DOHH2 (cell line): ENCODE measurements around the gene LRRC4B.

ENCODE experiments used
- EZH2phosphoT487 ChIP-seq: fragments of 200-600 bp; sonication (generic); IDR thresholded peaks from 2 replicates; pipeline ENCODE4 v1.6.1; 2017; ENCODE audit warnings: borderline replicate concordance, mild to moderate bottlenecking, antibody characterized with exemption, low read length, moderate library complexity, mixed read lengths
- TF ChIP-seq, protein P1 (sequence below): fragments of 200-600 bp; sonication (generic); IDR thresholded peaks from one replicate; pipeline ENCODE4 v1.5.1; 2014; ENCODE audit warnings: antibody characterized with exemption, mild to moderate bottlenecking, low read depth, low read length; ENCODE audit not compliant: poor library complexity, severe bottlenecking

DNA sequence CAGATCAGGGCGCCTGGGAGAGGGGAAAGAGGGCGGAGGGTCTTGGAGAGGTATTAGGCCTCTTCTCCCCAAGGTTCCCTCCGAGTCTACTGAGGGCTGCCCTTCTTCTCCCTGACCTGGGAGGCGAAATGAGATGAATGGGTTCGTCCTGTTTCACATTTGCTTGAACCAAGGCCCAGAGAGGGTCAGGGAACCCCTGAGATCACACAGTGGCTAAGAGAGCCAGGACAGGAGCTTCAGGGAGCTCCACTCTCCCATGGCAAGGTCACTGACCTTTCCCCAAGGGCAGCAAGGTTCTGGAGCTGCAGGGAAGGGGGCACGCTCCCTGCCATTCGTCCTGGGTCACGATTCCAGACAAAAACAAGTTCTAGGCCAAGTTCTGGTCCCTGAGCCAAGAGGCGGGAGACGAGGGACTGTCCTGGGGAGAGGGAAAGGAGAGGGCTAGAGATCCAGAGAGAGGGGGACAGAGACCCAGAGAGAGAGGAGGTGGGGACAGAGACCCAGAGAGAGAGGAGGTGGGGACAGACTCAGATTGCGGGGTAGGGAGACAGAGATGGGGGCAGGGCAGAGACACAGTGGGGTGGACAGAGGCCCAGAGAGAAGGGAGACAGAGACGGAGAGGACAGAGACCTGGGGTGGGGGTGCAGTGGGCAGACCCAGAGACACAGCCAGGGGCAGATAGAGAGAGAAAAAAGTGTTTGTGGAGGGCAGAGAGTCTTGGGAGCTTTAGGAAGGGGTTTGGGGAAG lies 55.1 kb downstream of the LRRC4B start:
- TF ChIP-seq, protein P1, sequence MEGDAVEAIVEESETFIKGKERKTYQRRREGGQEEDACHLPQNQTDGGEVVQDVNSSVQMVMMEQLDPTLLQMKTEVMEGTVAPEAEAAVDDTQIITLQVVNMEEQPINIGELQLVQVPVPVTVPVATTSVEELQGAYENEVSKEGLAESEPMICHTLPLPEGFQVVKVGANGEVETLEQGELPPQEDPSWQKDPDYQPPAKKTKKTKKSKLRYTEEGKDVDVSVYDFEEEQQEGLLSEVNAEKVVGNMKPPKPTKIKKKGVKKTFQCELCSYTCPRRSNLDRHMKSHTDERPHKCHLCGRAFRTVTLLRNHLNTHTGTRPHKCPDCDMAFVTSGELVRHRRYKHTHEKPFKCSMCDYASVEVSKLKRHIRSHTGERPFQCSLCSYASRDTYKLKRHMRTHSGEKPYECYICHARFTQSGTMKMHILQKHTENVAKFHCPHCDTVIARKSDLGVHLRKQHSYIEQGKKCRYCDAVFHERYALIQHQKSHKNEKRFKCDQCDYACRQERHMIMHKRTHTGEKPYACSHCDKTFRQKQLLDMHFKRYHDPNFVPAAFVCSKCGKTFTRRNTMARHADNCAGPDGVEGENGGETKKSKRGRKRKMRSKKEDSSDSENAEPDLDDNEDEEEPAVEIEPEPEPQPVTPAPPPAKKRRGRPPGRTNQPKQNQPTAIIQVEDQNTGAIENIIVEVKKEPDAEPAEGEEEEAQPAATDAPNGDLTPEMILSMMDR, result no peak
- no peak for TF ChIP-seq EZH2phosphoT487
